ENCODE results near the gene UBE2U.
"Not testable (repeated sequence)": the region's sequence is repeated elsewhere in the genome, so short reads cannot be mapped to it uniquely, and the experiment has no call there.

The UBE2U gene

GRCh38 chr1:64241069-64241468, 37.6 kb downstream of the UBE2U start:
- DNase-seq = no peak

- no peak for DNase-seq
Measured at GRCh38 chr1:64242895-64243756, 39.7 kb downstream of the UBE2U start.

DNA sequence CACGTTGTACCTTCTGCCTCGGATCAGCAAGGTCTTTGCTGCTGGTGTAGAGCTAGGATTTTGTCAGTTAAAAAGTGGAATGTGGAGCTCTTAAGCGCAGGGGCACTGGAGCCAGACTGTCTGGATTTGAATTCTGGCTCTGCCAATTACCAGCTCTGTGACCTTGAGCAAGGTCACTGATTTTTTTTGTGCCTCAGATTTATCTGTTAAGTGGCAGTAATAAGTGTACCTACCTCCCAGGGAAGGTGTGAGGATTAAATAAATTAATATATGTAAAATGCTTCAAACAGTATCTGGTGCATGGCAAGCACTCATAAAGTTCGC, 40.3 kb downstream of the UBE2U start:
- no peak for DNase-seq

- no peak for DNase-seq
Measured at GRCh38 chr1:64245495-64245894, 42.1 kb downstream of the UBE2U start.

DNA sequence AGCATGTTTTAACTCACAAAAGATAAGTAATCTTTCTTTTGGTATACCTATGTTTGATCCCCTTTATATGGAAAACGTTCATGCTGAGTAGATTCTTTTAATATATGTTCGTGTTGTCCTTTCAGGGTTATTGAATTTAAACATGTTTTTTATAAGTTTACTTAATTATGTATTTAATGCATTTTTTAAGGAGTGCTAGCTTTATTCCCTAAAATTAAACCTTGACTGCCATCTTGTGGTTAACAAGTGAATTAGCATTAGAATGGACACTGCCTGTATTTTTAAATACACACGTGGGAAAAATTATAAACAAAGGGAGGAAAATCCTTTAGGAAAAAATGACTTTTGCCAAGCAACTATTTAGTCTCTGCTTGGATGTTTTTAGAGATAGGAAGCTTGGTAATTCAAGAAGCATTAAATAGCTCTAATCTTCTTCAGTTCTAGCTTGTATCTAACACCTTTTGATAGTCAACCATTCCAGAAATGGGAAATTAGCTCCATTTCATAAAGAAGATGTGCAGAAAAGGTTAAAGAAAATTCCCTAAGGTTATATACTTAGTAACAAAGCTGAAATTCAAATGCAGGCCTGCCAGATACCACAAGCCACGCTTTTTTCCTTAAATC, 43.0 kb downstream of the UBE2U start:
- no peak for DNase-seq

DNA sequence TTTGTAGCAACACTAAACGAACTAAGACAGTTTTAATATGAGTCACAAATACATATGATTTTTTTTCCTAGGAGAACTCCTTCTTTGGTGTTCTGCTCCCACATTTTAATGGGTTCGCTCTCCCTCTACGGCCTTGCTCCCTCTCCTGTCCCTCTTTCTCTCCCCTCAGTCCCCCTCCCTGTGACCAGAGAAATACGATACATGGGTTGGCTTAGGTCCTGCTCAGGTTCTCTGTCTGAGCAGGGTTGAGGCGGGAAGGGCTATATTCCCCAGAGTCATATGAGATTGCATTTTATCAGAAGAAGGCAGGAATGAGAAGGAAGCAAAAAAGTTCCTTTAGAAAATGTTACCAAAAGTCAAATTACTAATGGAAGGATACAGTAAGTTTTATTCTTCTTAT, 44.6 kb downstream of the UBE2U start:
- no peak for DNase-seq

DNA sequence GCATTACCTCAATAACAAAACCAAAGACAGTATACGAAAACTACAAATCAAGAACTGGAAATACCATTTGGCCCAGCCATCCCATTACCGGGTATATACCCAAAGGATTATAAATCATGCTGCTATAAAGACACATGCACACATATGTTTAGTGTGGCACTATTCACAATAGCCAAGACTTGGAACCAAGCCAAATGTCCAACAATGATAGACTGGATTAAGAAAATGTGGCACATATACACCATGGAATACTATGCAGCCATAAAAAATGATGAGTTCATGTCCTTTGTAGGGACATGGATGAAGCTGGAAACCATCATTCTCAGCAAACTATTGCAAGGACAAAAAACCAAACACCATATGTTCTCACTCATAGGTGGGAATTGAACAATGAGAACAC, 47.0 kb downstream of the UBE2U start:
- DNase-seq = not testable (repeated sequence)

DNA sequence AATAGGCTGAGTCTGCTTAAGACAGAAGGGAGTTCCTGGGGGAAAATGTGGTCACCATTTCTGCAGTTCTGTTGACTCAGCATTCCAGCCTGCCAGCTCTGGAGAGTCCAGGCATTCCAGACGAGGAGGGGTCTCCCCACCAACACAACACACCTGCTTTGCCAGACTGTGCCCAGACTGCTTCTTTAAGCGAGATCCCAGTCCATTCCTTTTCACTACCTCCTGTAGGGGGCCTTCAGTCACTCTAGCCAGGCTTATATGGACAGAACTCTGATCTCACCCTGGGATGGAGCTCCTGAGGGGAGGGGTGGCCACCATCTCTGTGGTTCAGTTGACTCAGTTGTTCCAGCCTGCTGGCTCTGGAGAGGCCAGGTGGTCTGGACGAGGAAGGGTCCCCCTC, 48.5 kb downstream of the UBE2U start:
- DNase-seq = no peak

DNA sequence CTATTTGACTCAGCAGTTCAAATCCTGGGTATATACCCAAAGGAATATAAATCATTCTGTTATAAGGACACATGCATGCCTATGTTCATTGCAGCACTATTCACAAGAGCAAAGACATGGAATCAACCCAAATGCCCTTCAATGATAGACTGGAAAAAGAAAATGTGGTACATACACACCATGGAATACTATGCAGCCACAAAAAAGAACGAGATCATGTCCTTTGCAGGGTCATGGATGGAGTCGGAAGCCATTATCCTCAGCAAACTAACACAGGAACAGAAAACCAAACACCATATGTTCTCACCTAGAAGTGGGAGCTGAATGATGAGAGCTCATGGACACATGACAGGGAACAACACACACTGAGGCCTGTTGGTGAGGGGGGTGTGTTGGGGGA, 53.8 kb downstream of the UBE2U start:
- DNase-seq = not testable (repeated sequence)

- DNase-seq = not testable (repeated sequence)
Measured at GRCh38 chr1:64258444-64258843, 55.0 kb downstream of the UBE2U start.

- no peak for DNase-seq
Measured at GRCh38 chr1:64263335-64263734, 59.9 kb downstream of the UBE2U start.

DNA sequence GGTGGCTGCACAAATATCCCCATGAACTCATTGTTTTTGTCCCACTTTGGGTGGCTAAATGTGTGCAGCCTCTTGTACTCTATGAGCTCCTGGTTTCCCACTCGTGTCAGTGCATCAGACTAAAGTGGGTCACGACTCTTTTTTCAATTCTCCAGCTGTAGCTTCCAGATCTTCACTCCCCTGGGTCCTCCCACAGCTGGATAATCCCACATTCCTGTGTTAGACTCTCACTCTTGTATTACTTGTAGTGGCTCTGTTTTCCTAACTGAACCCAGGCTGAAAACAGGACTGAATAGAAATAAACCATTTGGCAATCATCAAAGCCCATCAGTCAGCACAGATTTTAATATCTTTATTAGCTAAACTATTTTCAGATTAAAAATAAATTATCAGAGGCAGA, 60.4 kb downstream of the UBE2U start:
- no peak for DNase-seq

GRCh38 chr1:64265141-64265540, 61.7 kb downstream of the UBE2U start:
- DNase-seq = no peak

DNA sequence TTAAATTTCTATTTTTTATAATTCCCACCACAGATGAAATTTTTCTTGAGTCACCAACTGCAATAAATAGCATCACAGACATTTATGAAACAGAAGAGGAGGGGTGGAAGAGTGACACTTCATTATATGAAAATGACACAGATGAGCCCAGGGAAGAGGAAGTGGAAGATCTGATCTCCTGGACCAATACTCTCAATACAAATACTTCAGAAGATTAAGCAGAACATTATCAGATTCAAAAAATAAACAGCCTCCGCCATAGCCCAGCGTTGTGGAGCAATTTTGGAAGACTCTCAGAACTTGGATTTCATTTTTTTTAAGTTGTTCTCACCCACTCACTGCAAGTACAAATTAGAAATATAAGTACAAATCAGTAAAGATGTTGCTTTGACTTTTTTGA, 63.6 kb downstream of the UBE2U start:
- no peak for DNase-seq

GRCh38 chr1:64268653-64269557, 65.5 kb downstream of the UBE2U start:
- DNase-seq = peak; percentile 52

- DNase-seq = no peak
Measured at GRCh38 chr1:64269558-64269884, 66.1 kb downstream of the UBE2U start.

GRCh38 chr1:64280001-64280400, 76.6 kb downstream of the UBE2U start:
- DNase-seq = no peak

DNA sequence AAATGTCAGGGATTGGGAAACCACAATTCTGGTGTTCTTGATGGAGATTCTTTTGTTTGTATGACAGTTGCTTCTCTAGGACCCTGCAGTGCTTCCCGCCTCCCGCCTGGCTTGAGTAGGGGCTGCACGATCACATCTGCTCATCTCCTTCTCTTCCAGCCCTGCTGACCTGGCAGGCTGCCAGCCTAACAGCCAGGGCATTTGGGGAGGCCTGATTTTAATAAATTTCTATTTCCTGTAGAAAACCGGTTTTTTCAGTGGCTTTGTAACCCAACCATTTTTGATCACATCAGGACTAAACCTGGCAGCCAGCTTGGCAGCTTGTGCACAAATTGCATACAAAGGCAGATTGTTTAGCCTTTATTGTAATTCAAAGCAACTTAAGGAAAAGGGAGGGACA, 78.9 kb downstream of the UBE2U start:
- no peak for DNase-seq

- no peak for DNase-seq
Measured at GRCh38 chr1:64287071-64287470, 83.6 kb downstream of the UBE2U start.

GRCh38 chr1:64290420-64290819, 87.0 kb downstream of the UBE2U start:
- no peak for DNase-seq

DNA sequence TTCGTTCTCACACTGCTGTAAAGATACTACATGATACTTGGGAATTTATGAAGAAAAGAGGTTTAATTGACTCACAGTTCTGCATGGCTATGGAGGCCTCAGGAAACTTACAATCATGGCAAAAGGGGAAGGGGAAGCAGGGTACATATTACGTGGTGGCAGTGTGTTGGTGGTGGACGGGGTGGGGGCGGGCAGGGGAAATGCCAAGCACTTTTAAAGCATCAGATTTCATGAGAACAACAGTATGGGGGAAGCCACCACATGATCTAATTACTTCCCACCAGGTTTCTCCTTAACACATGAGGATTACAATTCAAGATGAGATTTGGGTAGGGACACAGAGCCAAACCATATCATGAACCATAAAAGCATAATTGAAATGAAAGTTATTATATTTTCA, 88.5 kb downstream of the UBE2U start:
- no peak for DNase-seq

GRCh38 chr1:64292399-64292798, 89.0 kb downstream of the UBE2U start:
- no peak for DNase-seq

DNA sequence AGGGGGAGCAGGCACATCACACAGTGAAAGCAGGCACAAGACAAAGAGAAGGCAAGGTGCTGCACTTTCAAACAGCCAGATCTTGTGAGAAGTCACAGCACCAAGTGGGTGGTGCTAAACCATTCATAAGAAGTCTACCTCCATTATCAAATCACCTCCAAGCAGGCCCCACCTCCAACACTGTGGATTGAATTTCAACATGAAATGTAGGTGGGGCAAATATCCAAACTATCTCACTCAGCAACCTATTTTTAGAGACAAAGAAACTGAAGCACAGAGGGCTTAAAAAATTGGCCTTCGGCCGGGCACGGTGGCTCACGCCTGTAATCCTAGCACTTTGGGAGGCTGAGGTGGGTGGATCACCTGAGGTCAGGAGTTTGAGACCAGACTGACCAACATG, 90.4 kb downstream of the UBE2U start:
- no peak for DNase-seq

- DNase-seq = no peak
Measured at GRCh38 chr1:64295136-64295535, 91.7 kb downstream of the UBE2U start.

Measured in activated CD4-positive, CD25-positive, alpha-beta regulatory T cell treated with anti-CD3 and anti-CD28 coated beads, Interleukin-2, amount 50 U/mL, for 72 hours (primary cell).